ENCODE results near the gene FGF9.

The FGF9 gene

GRCh38 chr13:21744149-21744548 is 73.3 kb downstream of the FGF9 start:
- Mint-ChIP-seq H3K4me1 (no peaks in the 10 kb centered on the region), H3K9me3 (no peaks in the 10 kb centered on the region), H3K27ac (no peak overlapping the region), H3K27me3 (peaks cover under 1% of the 10 kb centered on the region), H3K36me3 (no peaks in the 10 kb centered on the region), H3K4me3 (no peak overlapping the region)
- no peak for ATAC-seq (ENCODE audit: low read depth)
- DNase-seq (ENCODE audit: low spot score in 2 of 2): no peak

- Mint-ChIP-seq H3K27me3 (no peaks in the 10 kb centered on the region), H3K36me3 (no peaks in the 10 kb centered on the region), H3K9me3 (peaks cover 4% of the 10 kb centered on the region), H3K4me1 (no peaks in the 10 kb centered on the region), H3K27ac (no peak overlapping the region), H3K4me3 (no peak overlapping the region)
- DNase-seq (ENCODE audit: low spot score in 2 of 2) (no peak), ATAC-seq (ENCODE audit: low read depth) (no peak)
Observed at GRCh38 chr13:21745307-21745706, 74.4 kb downstream of the FGF9 start.

GRCh38 chr13:21747456-21747855 is 76.6 kb downstream of the FGF9 start:
- no peaks in the 10 kb centered on the region for H3K4me1 Mint-ChIP-seq
- no peak overlapping the region for H3K27ac Mint-ChIP-seq
- DNase-seq (ENCODE audit: low spot score in 2 of 2) (no peak), ATAC-seq (ENCODE audit: low read depth) (no peak)
- H3K36me3 Mint-ChIP-seq: no peaks in the 10 kb centered on the region
- H3K9me3 Mint-ChIP-seq: peaks cover 4% of the 10 kb centered on the region
- no peak overlapping the region for H3K4me3 Mint-ChIP-seq
- H3K27me3 Mint-ChIP-seq: no peaks in the 10 kb centered on the region

- no peak for ATAC-seq (ENCODE audit: low read depth)
- DNase-seq (ENCODE audit: low spot score in 2 of 2): no peak
- Mint-ChIP-seq H3K9me3 (peaks cover 4% of the 10 kb centered on the region), H3K27ac (no peak overlapping the region), H3K27me3 (no peaks in the 10 kb centered on the region), H3K36me3 (no peaks in the 10 kb centered on the region), H3K4me3 (no peak overlapping the region), H3K4me1 (no peaks in the 10 kb centered on the region)
Observed at GRCh38 chr13:21748166-21748565, 77.3 kb downstream of the FGF9 start.

GRCh38 chr13:21749410-21749809 is 78.5 kb downstream of the FGF9 start:
- ATAC-seq (ENCODE audit: low read depth) (no peak), DNase-seq (ENCODE audit: low spot score in 2 of 2) (no peak)
- no peaks in the 10 kb centered on the region for H3K36me3 Mint-ChIP-seq
- no peaks in the 10 kb centered on the region for H3K27me3 Mint-ChIP-seq
- no peak overlapping the region for H3K4me3 Mint-ChIP-seq
- no peaks in the 10 kb centered on the region for H3K4me1 Mint-ChIP-seq
- no peak overlapping the region for H3K27ac Mint-ChIP-seq
- peaks cover 4% of the 10 kb centered on the region for H3K9me3 Mint-ChIP-seq

GRCh38 chr13:21752501-21752900 is 81.6 kb downstream of the FGF9 start:
- DNase-seq (ENCODE audit: low spot score in 2 of 2) (no peak), ATAC-seq (ENCODE audit: low read depth) (no peak)
- H3K4me1 Mint-ChIP-seq: no peaks in the 10 kb centered on the region
- no peak overlapping the region for H3K4me3 Mint-ChIP-seq
- H3K36me3 Mint-ChIP-seq: no peaks in the 10 kb centered on the region
- peaks cover 4% of the 10 kb centered on the region for H3K27me3 Mint-ChIP-seq
- H3K27ac Mint-ChIP-seq: no peak overlapping the region
- peaks cover 4% of the 10 kb centered on the region for H3K9me3 Mint-ChIP-seq

- H3K4me1 Mint-ChIP-seq: no peaks in the 10 kb centered on the region
- no peak for DNase-seq (ENCODE audit: low spot score in 2 of 2)
- peaks cover 4% of the 10 kb centered on the region for H3K9me3 Mint-ChIP-seq
- no peak overlapping the region for H3K27ac Mint-ChIP-seq
- H3K27me3 Mint-ChIP-seq: peaks cover 4% of the 10 kb centered on the region
- ATAC-seq (ENCODE audit: low read depth): no peak
- no peaks in the 10 kb centered on the region for H3K36me3 Mint-ChIP-seq
- no peak overlapping the region for H3K4me3 Mint-ChIP-seq
Observed at GRCh38 chr13:21753117-21753729, 82.3 kb downstream of the FGF9 start.
